SU-DHL-6 (cell line): ENCODE data around the gene WDCP.

ENCODE experiments used
- CTCF ChIP-seq: fragments of 200-600 bp; sonication (generic); IDR thresholded peaks from one replicate; pipeline ENCODE4 v1.5.1; 2017; ENCODE audit warnings: antibody characterized with exemption, mild to moderate bottlenecking, low read length, moderate library complexity; ENCODE audit not compliant: insufficient read depth, poor library complexity, severe bottlenecking
- EZH2phosphoT487 ChIP-seq: fragments of 200-600 bp; sonication (generic), shearing (Covaris generic); conservative IDR thresholded peaks from 2 replicates; pipeline ENCODE4 v1.6.1; 2018; ENCODE audit warnings: mild to moderate bottlenecking, antibody characterized with exemption, low read length, moderate library complexity, mixed read lengths

DNA sequence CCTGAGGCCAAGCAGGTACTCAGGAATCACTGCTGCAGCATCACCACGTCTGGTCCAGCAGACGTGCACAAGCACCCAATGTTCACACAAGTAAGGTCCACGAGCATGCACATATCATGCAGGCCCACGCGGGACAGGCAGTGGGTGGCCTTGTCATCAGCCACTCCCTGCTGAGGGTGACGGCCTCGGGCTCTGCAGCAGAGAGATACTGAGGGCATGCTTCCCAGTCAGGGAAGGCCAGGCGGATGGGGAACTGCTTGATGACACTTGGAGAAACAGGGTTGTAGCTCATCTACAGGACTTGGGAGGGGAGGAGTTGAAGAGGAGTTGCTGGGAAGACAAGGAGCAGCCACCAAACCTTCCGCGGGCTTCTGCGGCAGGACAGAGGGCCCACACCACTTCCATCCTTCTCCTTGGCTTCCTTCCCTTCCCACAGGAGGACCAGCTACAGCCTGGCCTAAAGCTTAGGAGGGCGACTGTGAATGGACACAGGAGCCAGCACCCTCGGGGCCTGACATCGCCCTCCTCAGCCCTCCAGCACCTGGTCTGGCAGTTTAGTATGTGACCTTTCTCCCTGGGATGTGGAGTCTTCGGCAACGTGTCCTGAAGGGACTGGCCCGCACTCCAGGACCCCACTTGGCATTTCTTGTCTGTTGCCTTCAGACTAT is 22.1 kb downstream of the WDCP start:
- TF ChIP-seq CTCF: no peak
- TF ChIP-seq EZH2phosphoT487: no peak
